Peyer's patch (tissue), 4 donors: ENCODE results near the gene ZNF74. TPM values are rescaled to one million over a fixed set of nuclear protein-coding genes. Genes with fewer than 3 reads are reported as not detected.

Experiments
- DNase-seq, 3 donors: peaks; one replicate each; pipeline ENCODE4 v3.0.0-alpha.2; 2017 to 2019
- H3K27ac ChIP-seq, 4 donors: fragments of 200-600 bp; sonication (generic); one replicate each; pipeline ENCODE4 v1.5.1; 2016 to 2019
- H3K27me3 ChIP-seq, 2 donors: fragments of 200-600 bp; sonication (generic); one replicate each; pipeline ENCODE4 v1.5.1; 2019
- H3K36me3 ChIP-seq, 3 donors: fragments of 200-600 bp; sonication (generic); one replicate each; pipeline ENCODE4 v1.5.1; 2016 to 2019
- H3K4me1 ChIP-seq, 4 donors: fragments of 200-600 bp; sonication (generic); one replicate each; pipeline ENCODE4 v1.5.1; 2016 to 2019
- H3K4me3 ChIP-seq, 4 donors: fragments of 200-600 bp; sonication (generic); 1 replicate in 3 of 4; 2 replicates in 1 of 4; pipeline ENCODE4 v1.5.1; 2016 to 2019; ENCODE audit warnings: mild to moderate bottlenecking in 1 of 4
- H3K9me3 ChIP-seq, 4 donors: fragments of 200-600 bp; sonication (generic); one replicate each; pipeline ENCODE4 v1.5.1; 2016 to 2019; ENCODE audit warnings: mild to moderate bottlenecking in 1 of 4
- CTCF ChIP-seq, 6 experiments: fragments of 450-650 bp in 4 of 6; fragments of 200-600 bp in 2 of 6; sonication (generic) in 1 of 6; IDR thresholded peaks; one replicate each; pipeline ENCODE4 v1.5.1; 2017 to 2019; ENCODE audit warnings: antibody characterized with exemption in 6 of 6, mild to moderate bottlenecking in 3 of 6, moderate library complexity in 1 of 6
- POLR2A ChIP-seq, 2 donors: fragments of 450-650 bp; IDR thresholded peaks; one replicate each; pipeline ENCODE4 v1.5.1; 2017; ENCODE audit warnings: antibody characterized with exemption in 2 of 2, mild to moderate bottlenecking in 2 of 2, moderate library complexity in 2 of 2
- total RNA-seq, 4 donors: library from RNA; depleted of rRNA; stranded (reverse); fragments of >200 nt; gene quantifications; one replicate each; pipeline ENCODE4 v1.1.0, GENCODE V29; 2016

The ZNF74 gene
- total RNA-seq, 4 donors from 2014 or later = 2.1 to 12.0 (median 9.3) TPM

- no peak for TF ChIP-seq POLR2A (IDR thresholded peaks at IDR 0.05)
- no peaks in the 10 kb centered on the region for H3K36me3 ChIP-seq
- H3K4me1 ChIP-seq = no peaks in the 10 kb centered on the region
- no peak overlapping the region for H3K27ac ChIP-seq
- H3K4me3 ChIP-seq = no peak overlapping the region
- DNase-seq = no peak
- no peaks in the 10 kb centered on the region for H3K27me3 ChIP-seq
- no peaks in the 10 kb centered on the region for H3K9me3 ChIP-seq
Measured at GRCh38 chr22:20380486-20380885, 13.5 kb upstream of the ZNF74 start.

GRCh38 chr22:20383538-20383937 is 10.4 kb upstream of the ZNF74 start:
- Histone ChIP-seq H3K27me3 (no peaks in the 10 kb centered on the region), H3K4me1 (no peaks in the 10 kb centered on the region), H3K36me3 (no peaks in the 10 kb centered on the region), H3K4me3 (no peak overlapping the region), H3K27ac (no peak overlapping the region), H3K9me3 (no peaks in the 10 kb centered on the region)
- TF ChIP-seq POLR2A (IDR thresholded peaks at IDR 0.05) (no peak), CTCF (IDR thresholded peaks at IDR 0.05) (no peak)
- no peak for DNase-seq

GRCh38 chr22:20384171-20384570 is 9.8 kb upstream of the ZNF74 start:
- Histone ChIP-seq H3K4me3 (no peak overlapping the region), H3K27me3 (no peaks in the 10 kb centered on the region), H3K4me1 (no peaks in the 10 kb centered on the region), H3K36me3 (no peaks in the 10 kb centered on the region), H3K27ac (no peak overlapping the region), H3K9me3 (no peaks in the 10 kb centered on the region)
- no peak for TF ChIP-seq CTCF (IDR thresholded peaks at IDR 0.05)
- TF ChIP-seq POLR2A (IDR thresholded peaks at IDR 0.05) = no peak
- DNase-seq = no peak

- no peaks in the 10 kb centered on the region for H3K27me3 ChIP-seq
- no peak for TF ChIP-seq CTCF (IDR thresholded peaks at IDR 0.05)
- no peak for TF ChIP-seq POLR2A (IDR thresholded peaks at IDR 0.05)
- H3K36me3 ChIP-seq = no peaks in the 10 kb centered on the region
- no peak for DNase-seq
- no peak overlapping the region for H3K4me3 ChIP-seq
- no peaks in the 10 kb centered on the region for H3K9me3 ChIP-seq
- H3K4me1 ChIP-seq = no peaks in the 10 kb centered on the region
- no peak overlapping the region for H3K27ac ChIP-seq
Measured at GRCh38 chr22:20384865-20385264, 9.1 kb upstream of the ZNF74 start.

- no peaks in the 10 kb centered on the region for H3K9me3 ChIP-seq
- H3K4me3 ChIP-seq = no peak overlapping the region
- DNase-seq = no peak
- H3K4me1 ChIP-seq = no peaks in the 10 kb centered on the region
- H3K27me3 ChIP-seq = no peaks in the 10 kb centered on the region
- TF ChIP-seq POLR2A (IDR thresholded peaks at IDR 0.05) (no peak), CTCF (IDR thresholded peaks at IDR 0.05) (no peak)
- H3K27ac ChIP-seq = no peak overlapping the region
- H3K36me3 ChIP-seq = no peaks in the 10 kb centered on the region
Measured at GRCh38 chr22:20386336-20386735, 7.6 kb upstream of the ZNF74 start.

- Histone ChIP-seq H3K27ac (no peak overlapping the region), H3K9me3 (no peaks in the 10 kb centered on the region), H3K27me3 (no peaks in the 10 kb centered on the region), H3K36me3 (no peaks in the 10 kb centered on the region), H3K4me3 (no peak overlapping the region), H3K4me1 (no peaks in the 10 kb centered on the region)
- no peak for TF ChIP-seq POLR2A (IDR thresholded peaks at IDR 0.05)
- no peak for TF ChIP-seq CTCF (IDR thresholded peaks at IDR 0.05)
- no peak for DNase-seq
Measured at GRCh38 chr22:20386972-20387371, 7.0 kb upstream of the ZNF74 start.
